Measurements from ENCODE around the gene ANKRD1. TPM values are rescaled to one million over a fixed set of nuclear protein-coding genes. Genes with fewer than 3 reads are reported as not detected.

Gene ANKRD1
- total RNA-seq (2021; ENCODE audit: unreplicated experiment), result 0.26 TPM
- polyA plus RNA-seq (2012; ENCODE audit: insufficient read length), result not detected
- percentile 40 among the genes with signal in this experiment for Bru-seq, nascent RNA
- BruChase-seq, experiment 1, labeled RNA remaining after a 2-hour chase, result percentile 43 among the genes with signal in this experiment
- percentile 34 among the genes with signal in this experiment for BruChase-seq, experiment 2, labeled RNA remaining after a 6-hour chase
- long read RNA-seq, result 0 reads

DNA sequence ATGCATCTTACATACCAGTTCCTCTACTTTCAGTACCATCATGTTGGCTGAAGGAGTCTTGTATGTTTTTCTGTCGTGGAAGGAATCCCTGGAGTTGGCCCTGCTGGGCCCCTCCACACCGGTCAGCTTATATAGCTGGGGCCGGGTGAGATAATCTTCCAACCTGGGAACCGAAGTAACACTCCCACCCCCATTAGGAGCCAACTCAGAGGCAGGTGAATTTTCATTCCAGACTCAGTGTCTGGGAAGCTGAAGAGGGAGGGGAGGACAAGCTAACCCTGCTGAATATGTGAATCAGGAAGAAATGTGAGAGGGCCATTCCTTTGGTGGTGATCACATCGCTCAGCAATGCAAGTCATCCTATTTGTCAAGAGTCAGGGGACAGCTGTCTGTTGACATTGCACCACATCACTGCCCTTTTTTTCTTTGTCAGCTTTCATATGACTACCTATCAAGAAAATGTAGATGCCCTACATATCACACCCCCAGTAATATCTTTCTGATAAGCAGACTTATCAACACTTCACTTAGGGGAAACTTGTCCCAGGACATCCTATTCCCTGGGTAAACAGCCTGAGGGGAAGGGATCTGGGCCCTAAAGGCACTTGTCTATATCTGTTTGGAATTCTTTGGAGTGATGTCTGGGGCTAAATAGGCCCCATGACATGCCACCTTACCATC is at the start of gene ANKRD1:
TSS of gene ANKRD1 (minus strand) at position 102 of the 681 bp plus-strand sequence. CDS start at position 42, 60 bp downstream.
- no TSS peak for BruUV-seq (replicated peaks)
- in situ Hi-C loops (cut with HindIII; ENCODE audit: low pct_unique_long_range_greater_than_20kb, low sequenced_read_pairs), result no loop called here
- peak; percentile 85 for DNase-seq (ENCODE audit: low read depth, low spot score)
- Histone ChIP-seq H3K36me3 (ENCODE audit: control insufficient read depth, insufficient read depth, low read length) (no peaks in the 10 kb centered on the region), H3K27ac (ENCODE audit: low read length) (no peak within 1 kb of the TSS), H3K4me3 (ENCODE audit: low read depth in 2 of 2, low read length in 2 of 2) (peak within 1 kb of the TSS in 1 of 2 experiments; percentile 4; a peak in 1 of 4 replicates), H3K9me3 (ENCODE audit: control insufficient read depth, insufficient read depth, low read depth, low read length) (no peaks in the 10 kb centered on the region), H3K4me1 (ENCODE audit: control insufficient read depth, insufficient read depth, low read length) (no peaks in the 10 kb centered on the region; the same call in 1 of the 2 replicates), H3K27me3 (ENCODE audit: control insufficient read depth, insufficient read depth, low read length) (no peaks in the 10 kb centered on the region)
- POLR2A ChIA-PET, result no interaction called here
- ATAC-seq, result peak; percentile 93
- TF ChIP-seq, protein P1, sequence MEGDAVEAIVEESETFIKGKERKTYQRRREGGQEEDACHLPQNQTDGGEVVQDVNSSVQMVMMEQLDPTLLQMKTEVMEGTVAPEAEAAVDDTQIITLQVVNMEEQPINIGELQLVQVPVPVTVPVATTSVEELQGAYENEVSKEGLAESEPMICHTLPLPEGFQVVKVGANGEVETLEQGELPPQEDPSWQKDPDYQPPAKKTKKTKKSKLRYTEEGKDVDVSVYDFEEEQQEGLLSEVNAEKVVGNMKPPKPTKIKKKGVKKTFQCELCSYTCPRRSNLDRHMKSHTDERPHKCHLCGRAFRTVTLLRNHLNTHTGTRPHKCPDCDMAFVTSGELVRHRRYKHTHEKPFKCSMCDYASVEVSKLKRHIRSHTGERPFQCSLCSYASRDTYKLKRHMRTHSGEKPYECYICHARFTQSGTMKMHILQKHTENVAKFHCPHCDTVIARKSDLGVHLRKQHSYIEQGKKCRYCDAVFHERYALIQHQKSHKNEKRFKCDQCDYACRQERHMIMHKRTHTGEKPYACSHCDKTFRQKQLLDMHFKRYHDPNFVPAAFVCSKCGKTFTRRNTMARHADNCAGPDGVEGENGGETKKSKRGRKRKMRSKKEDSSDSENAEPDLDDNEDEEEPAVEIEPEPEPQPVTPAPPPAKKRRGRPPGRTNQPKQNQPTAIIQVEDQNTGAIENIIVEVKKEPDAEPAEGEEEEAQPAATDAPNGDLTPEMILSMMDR (IDR thresholded peaks at IDR 0.05), result no peak
- TF ChIP-seq, protein P2, sequence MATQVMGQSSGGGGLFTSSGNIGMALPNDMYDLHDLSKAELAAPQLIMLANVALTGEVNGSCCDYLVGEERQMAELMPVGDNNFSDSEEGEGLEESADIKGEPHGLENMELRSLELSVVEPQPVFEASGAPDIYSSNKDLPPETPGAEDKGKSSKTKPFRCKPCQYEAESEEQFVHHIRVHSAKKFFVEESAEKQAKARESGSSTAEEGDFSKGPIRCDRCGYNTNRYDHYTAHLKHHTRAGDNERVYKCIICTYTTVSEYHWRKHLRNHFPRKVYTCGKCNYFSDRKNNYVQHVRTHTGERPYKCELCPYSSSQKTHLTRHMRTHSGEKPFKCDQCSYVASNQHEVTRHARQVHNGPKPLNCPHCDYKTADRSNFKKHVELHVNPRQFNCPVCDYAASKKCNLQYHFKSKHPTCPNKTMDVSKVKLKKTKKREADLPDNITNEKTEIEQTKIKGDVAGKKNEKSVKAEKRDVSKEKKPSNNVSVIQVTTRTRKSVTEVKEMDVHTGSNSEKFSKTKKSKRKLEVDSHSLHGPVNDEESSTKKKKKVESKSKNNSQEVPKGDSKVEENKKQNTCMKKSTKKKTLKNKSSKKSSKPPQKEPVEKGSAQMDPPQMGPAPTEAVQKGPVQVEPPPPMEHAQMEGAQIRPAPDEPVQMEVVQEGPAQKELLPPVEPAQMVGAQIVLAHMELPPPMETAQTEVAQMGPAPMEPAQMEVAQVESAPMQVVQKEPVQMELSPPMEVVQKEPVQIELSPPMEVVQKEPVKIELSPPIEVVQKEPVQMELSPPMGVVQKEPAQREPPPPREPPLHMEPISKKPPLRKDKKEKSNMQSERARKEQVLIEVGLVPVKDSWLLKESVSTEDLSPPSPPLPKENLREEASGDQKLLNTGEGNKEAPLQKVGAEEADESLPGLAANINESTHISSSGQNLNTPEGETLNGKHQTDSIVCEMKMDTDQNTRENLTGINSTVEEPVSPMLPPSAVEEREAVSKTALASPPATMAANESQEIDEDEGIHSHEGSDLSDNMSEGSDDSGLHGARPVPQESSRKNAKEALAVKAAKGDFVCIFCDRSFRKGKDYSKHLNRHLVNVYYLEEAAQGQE (IDR thresholded peaks at IDR 0.05; ENCODE audit: insufficient read depth in 1 of 2, low read depth in 2 of 2, low read length in 1 of 2), result no peak
- TF ChIP-seq TCF7L2 (IDR thresholded peaks at IDR 0.05; ENCODE audit: low read depth, low read length) (no peak), POLR2AphosphoS5 (IDR thresholded peaks at IDR 0.05; ENCODE audit: low read depth, low read length) (no peak), SIN3A (IDR thresholded peaks at IDR 0.05; ENCODE audit: borderline replicate concordance, insufficient read depth, low read depth, low read length) (no peak)
- intact Hi-C loops (cut with micrococcal nuclease; ENCODE audit: unreplicated experiment), result no loop called here
- CTCF ChIA-PET, result interaction anchor here (0.6 kb wide), 1 partner anchor 101 kb away, joined by 3 read pairs; no protein-coding TSS in a partner anchor

DNA sequence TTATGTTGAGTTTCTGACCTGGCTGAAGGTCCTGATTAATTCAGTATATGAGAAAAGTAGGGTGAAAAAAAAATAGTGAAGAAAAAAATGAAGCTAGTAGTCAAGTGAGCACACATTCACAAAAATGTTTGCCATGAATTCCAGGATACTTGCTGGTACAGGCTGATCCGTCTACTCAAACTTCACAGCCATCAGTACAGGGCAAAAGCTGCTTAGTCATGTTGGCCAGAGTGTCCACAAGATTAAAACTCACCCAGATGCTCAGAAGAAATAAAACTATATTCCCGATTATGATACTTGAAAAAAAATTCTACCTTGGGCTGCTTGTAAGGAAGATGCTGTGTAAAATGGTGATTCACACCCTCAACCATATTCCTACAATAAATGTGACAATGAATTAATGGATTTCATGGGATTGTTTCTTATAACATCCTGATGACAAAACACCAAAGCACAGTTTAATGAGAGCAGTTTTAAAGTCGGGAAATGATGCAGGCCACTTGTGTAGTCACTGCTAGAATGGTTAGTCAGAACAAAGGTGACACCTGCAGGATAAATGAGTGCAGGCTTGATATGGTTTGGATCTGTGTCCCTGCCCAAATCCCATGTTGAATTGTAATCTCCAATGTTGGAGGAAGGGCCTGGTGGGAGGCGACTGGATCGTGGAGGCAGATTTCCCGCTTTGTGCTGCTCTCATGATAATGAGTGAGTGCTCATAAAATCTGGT is 49.2 kb upstream of the ANKRD1 start:
- DNase-seq (ENCODE audit: low read depth, low spot score), result no peak

More for the DNA sequence above, 49.2 kb upstream of the ANKRD1 start:
- Histone ChIP-seq H3K27me3 (ENCODE audit: control insufficient read depth, insufficient read depth, low read length) (no peaks in the 10 kb centered on the region; the same call in 1 of the 2 replicates), H3K4me3 (ENCODE audit: low read depth in 2 of 2, low read length in 2 of 2) (no peak overlapping the region), H3K27ac (ENCODE audit: low read length) (no peak overlapping the region), H3K9me3 (ENCODE audit: control insufficient read depth, insufficient read depth, low read depth, low read length) (no peaks in the 10 kb centered on the region), H3K36me3 (ENCODE audit: control insufficient read depth, insufficient read depth, low read length) (no peaks in the 10 kb centered on the region), H3K4me1 (ENCODE audit: control insufficient read depth, insufficient read depth, low read length) (no peaks in the 10 kb centered on the region)
- TF ChIP-seq POLR2AphosphoS5 (IDR thresholded peaks at IDR 0.05; ENCODE audit: low read depth, low read length), result no peak
- TF ChIP-seq, protein P1 (IDR thresholded peaks at IDR 0.05), result 0 out of 2 replicates have a peak, but pooled peaks have one; percentile 17
- CTCF ChIA-PET, result no interaction called here
- in situ Hi-C loops (cut with HindIII; ENCODE audit: low pct_unique_long_range_greater_than_20kb, low sequenced_read_pairs), result no loop called here
- no peak for ATAC-seq
- no TSS peak for BruUV-seq (replicated peaks)
- intact Hi-C loops (cut with micrococcal nuclease; ENCODE audit: unreplicated experiment), result no loop called here
- POLR2A ChIA-PET, result no interaction called here

All from Panc1 (cell line).